ENCODE measurements around the gene GALNT5.
A peak's percentile ranks its signal among the peaks of the same experiment; 100 is the strongest.

Gene GALNT5

GRCh38 chr2:157257312-157258252, at the start of gene GALNT5:
TSS of gene GALNT5 (plus strand) at chr2:157257705. CDS start at chr2:157258083, 378 bp downstream.
- DNase-seq (ENCODE audit: low read depth): peak; percentile 74
- H3K4me3 ChIP-seq (ENCODE audit: low read length): peak within 1 kb of the TSS; percentile 62

DNA sequence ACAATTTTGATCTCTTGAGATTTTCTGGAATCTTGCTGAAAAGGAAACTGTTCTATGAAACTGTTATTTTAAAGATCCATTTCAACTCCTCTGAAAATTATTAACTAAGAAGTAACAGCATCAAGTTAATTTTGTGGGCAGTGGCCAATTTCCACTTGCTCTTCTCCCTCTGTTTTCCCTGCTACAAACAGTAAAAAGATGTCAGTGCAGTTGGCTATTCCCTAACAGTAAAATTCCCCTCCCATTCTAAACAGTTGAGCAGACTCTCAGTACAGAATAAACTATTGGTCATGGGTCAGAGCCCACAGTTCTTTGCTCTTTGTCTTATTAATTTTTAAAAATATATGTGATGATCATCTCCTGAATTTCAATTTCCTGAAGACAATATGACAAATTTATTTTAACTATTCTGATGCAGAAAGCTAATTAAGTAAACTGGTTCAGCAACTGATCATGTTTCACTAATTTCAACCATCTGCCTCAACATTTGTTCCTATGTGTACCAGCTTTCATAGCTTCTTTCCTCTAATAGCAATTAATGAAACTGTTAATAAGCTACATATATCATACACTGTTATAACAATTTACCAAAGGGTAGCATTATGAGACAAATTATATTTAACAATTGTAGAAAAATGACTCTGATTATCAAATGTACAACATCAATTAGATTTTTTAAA, 41.1 kb upstream of the GALNT5 start:
- no peak overlapping the region for H3K4me3 ChIP-seq (ENCODE audit: low read length)
- TF ChIP-seq, protein P1, sequence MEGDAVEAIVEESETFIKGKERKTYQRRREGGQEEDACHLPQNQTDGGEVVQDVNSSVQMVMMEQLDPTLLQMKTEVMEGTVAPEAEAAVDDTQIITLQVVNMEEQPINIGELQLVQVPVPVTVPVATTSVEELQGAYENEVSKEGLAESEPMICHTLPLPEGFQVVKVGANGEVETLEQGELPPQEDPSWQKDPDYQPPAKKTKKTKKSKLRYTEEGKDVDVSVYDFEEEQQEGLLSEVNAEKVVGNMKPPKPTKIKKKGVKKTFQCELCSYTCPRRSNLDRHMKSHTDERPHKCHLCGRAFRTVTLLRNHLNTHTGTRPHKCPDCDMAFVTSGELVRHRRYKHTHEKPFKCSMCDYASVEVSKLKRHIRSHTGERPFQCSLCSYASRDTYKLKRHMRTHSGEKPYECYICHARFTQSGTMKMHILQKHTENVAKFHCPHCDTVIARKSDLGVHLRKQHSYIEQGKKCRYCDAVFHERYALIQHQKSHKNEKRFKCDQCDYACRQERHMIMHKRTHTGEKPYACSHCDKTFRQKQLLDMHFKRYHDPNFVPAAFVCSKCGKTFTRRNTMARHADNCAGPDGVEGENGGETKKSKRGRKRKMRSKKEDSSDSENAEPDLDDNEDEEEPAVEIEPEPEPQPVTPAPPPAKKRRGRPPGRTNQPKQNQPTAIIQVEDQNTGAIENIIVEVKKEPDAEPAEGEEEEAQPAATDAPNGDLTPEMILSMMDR (IDR thresholded peaks at IDR 0.05; ENCODE audit: insufficient read depth, low read depth, low read length, missing control alignments): no peak
- no peak for DNase-seq (ENCODE audit: low read depth)

More at GRCh38 chr2:157257312-157258252, at the start of gene GALNT5:
- TF ChIP-seq, protein P1 (IDR thresholded peaks at IDR 0.05; ENCODE audit: insufficient read depth, low read depth, low read length, missing control alignments): no peak

DNA sequence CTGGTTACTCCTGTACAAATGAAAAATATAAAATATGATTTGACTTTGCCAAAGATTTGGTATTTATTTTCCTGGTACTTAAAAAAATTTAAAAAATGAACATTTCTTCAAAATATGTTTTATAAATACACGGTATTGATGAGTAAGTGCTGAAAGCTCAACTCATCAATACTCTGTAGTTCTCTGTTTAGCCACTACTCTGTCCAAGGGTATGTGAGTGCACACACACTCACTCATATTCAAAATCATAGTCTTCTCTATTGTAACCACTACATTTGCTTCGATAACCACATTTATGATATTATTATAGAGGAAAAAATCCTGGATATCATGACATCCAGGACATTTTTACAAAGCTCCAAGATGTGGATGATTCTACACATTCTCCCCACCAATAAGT, 40.1 kb upstream of the GALNT5 start:
- no peak for DNase-seq (ENCODE audit: low read depth)
- H3K4me3 ChIP-seq (ENCODE audit: low read length): no peak overlapping the region
- TF ChIP-seq, protein P1 (IDR thresholded peaks at IDR 0.05; ENCODE audit: insufficient read depth, low read depth, low read length, missing control alignments): no peak

GRCh38 chr2:157218911-157219310, 38.6 kb upstream of the GALNT5 start:
- DNase-seq (ENCODE audit: low read depth): no peak
- no peak overlapping the region for H3K4me3 ChIP-seq (ENCODE audit: low read length)
- TF ChIP-seq, protein P1 (IDR thresholded peaks at IDR 0.05; ENCODE audit: insufficient read depth, low read depth, low read length, missing control alignments): no peak

GRCh38 chr2:157220502-157220901, 37.0 kb upstream of the GALNT5 start:
- TF ChIP-seq, protein P1 (IDR thresholded peaks at IDR 0.05; ENCODE audit: insufficient read depth, low read depth, low read length, missing control alignments): no peak
- H3K4me3 ChIP-seq (ENCODE audit: low read length): no peak overlapping the region
- no peak for DNase-seq (ENCODE audit: low read depth)

GRCh38 chr2:157221394-157221988, 36.0 kb upstream of the GALNT5 start:
- H3K4me3 ChIP-seq (ENCODE audit: low read length): no peak overlapping the region
- no peak for DNase-seq (ENCODE audit: low read depth)
- TF ChIP-seq, protein P1 (IDR thresholded peaks at IDR 0.05; ENCODE audit: insufficient read depth, low read depth, low read length, missing control alignments): no peak
